Adrenal gland (tissue), 5 donors: Measurements from ENCODE around the gene VPS13D.

Experiments used
- CTCF ChIP-seq, 6 experiments: fragments of 450-650 bp in 4 of 6; fragments of 200-600 bp in 2 of 6; sonication (generic) in 1 of 6; IDR thresholded peaks; 1 replicate in 5 of 6; 2 replicates in 1 of 6; pipeline versions ENCODE4 v1.5.1 to v1.8.0; 2016 to 2021; ENCODE audit warnings: antibody characterized with exemption in 6 of 6, mild to moderate bottlenecking in 2 of 6, moderate library complexity in 1 of 6
- POLR2A ChIP-seq, 2 donors: fragments of 450-650 bp; IDR thresholded peaks; one replicate each; pipeline ENCODE4 v1.6.1; 2017; ENCODE audit warnings: antibody characterized with exemption in 2 of 2, mild to moderate bottlenecking in 2 of 2, moderate library complexity in 1 of 2
- donor health status: DM: no; HTN: no; CAD: no.

GRCh38 chr1:12556957-12557935 lies 327.4 kb downstream of the VPS13D start:
- TF ChIP-seq CTCF (IDR thresholded peaks at IDR 0.05) (no peak), POLR2A (IDR thresholded peaks at IDR 0.05) (no peak)
